Keratinocyte (primary cell): ENCODE measurements around the gene EIF3D. TPM values are rescaled to one million over a fixed set of nuclear protein-coding genes. Genes with fewer than 3 reads are reported as not detected.

Source experiments
- DNase-seq: peaks from one replicate; pipeline ENCODE4 v3.0.0-alpha.2; 2011; ENCODE audit warnings: low read depth, missing footprints, low spot score
- FAIRE-seq: peaks from 2 replicates; lab custom pipeline; 2011; peaks lifted over from hg19 to GRCh38; lab: Jason Lieb, UNC
- H2AFZ ChIP-seq: 2 replicates; pipeline ENCODE4 v1.6.0; 2012; ENCODE audit warnings: low read length, control low read depth, inconsistent platforms; ENCODE audit not compliant: control insufficient read depth
- H3K27ac ChIP-seq: 2 replicates; pipeline ENCODE4 v1.5.1; 2011; ENCODE audit warnings: low read length; ENCODE audit not compliant: control insufficient read depth, insufficient read depth
- H3K27me3 ChIP-seq: 3 replicates; pipeline ENCODE4 v1.6.0; 2011; ENCODE audit warnings: low read length; ENCODE audit not compliant: control insufficient read depth, insufficient read depth; ENCODE audit errors: extremely low read depth
- H3K36me3 ChIP-seq, 2 experiments: 2 replicates in 1 of 2; 3 replicates in 1 of 2; pipeline ENCODE4 v1.5.1; 2011; ENCODE audit warnings: low read length in 2 of 2, mild to moderate bottlenecking in 1 of 2; ENCODE audit not compliant: control insufficient read depth in 2 of 2, insufficient read depth in 2 of 2; ENCODE audit errors: extremely low read depth in 1 of 2
- H3K4me1 ChIP-seq: 3 replicates; pipeline ENCODE4 v1.5.1; 2011; ENCODE audit warnings: low read length; ENCODE audit not compliant: control insufficient read depth, insufficient read depth; ENCODE audit errors: extremely low read depth
- H3K4me2 ChIP-seq: 3 replicates; pipeline ENCODE4 v1.6.0; 2011; ENCODE audit warnings: low read depth, low read length; ENCODE audit not compliant: control insufficient read depth, insufficient read depth; ENCODE audit errors: extremely low read depth
- H3K4me3 ChIP-seq, 3 experiments: fragments of 200-600 bp in 1 of 3; sonication (generic) in 1 of 3; 2 replicates in 2 of 3; 3 replicates in 1 of 3; pipeline ENCODE4 v1.5.1; 2011 to 2016; ENCODE audit warnings: low read length in 3 of 3, mild to moderate bottlenecking in 3 of 3, control low read depth in 2 of 3, inconsistent platforms in 1 of 3, low read depth in 1 of 3, mixed read lengths in 1 of 3, mixed run types in 1 of 3, moderate library complexity in 1 of 3; ENCODE audit not compliant: control insufficient read depth in 2 of 3, insufficient read depth in 2 of 3; ENCODE audit errors: extremely low read depth in 1 of 3
- H3K79me2 ChIP-seq: 2 replicates; pipeline ENCODE4 v1.6.0; 2012; ENCODE audit warnings: low read length; ENCODE audit not compliant: control insufficient read depth, insufficient read depth
- H3K9ac ChIP-seq: 3 replicates; pipeline ENCODE4 v1.6.0; 2011; ENCODE audit warnings: low read length; ENCODE audit not compliant: control insufficient read depth, insufficient read depth; ENCODE audit errors: extremely low read depth
- H3K9me1 ChIP-seq: 3 replicates; pipeline ENCODE4 v1.6.0; 2011; ENCODE audit warnings: low read length; ENCODE audit not compliant: control insufficient read depth, insufficient read depth; ENCODE audit errors: extremely low read depth
- H3K9me3 ChIP-seq: 2 replicates; pipeline ENCODE4 v1.5.1; 2012; ENCODE audit warnings: low read depth, low read length; ENCODE audit not compliant: control insufficient read depth
- H4K20me1 ChIP-seq: 3 replicates; pipeline ENCODE4 v1.6.0; 2011; ENCODE audit warnings: low read length; ENCODE audit not compliant: control insufficient read depth, insufficient read depth; ENCODE audit errors: extremely low read depth
- CTCF ChIP-seq, 3 experiments: IDR thresholded peaks in 1 of 3; conservative IDR thresholded peaks in 1 of 3; optimal IDR thresholded peaks in 1 of 3; 2 replicates in 2 of 3; 3 replicates in 1 of 3; pipeline versions ENCODE3 to v1.5.1; 2011; ENCODE audit warnings: low read length in 3 of 3, mild to moderate bottlenecking in 3 of 3, moderate library complexity in 2 of 3, control low read depth in 1 of 3, inconsistent platforms in 1 of 3; ENCODE audit not compliant: insufficient read depth in 2 of 3; ENCODE audit errors: extremely low read depth in 1 of 3
- EZH2 ChIP-seq: IDR thresholded peaks from one replicate; pipeline ENCODE4 v1.6.1; 2012; ENCODE audit warnings: inconsistent platforms, mild to moderate bottlenecking, low read length, moderate library complexity
- dilution Hi-C: fragments of 300-500 bp; cut with MboI; formaldehyde crosslinking; loops from one replicate; pipeline ENCODE4 v1.7.0; 2020; ENCODE audit warnings: low sequenced_read_pairs; ENCODE audit not compliant: extremely low pct_ligation_motif_present
- polyA plus RNA-seq, 5 experiments: library from polyadenylated mRNA; depleted of rRNA in 3 of 5; stranded (reverse) in 3 of 5; stranded (forward) in 1 of 5; unstranded in 1 of 5; fragments of >200 nt; gene quantifications; 1 replicate in 1 of 5; 2 replicates in 3 of 5; 3 replicates in 1 of 5; pipeline versions ENCODE4 v1.2.1 to v1.2.3, GENCODE V29; 2011 to 2012; ENCODE audit warnings: missing spikeins in 2 of 5, low read depth in 1 of 5, low replicate concordance in 1 of 5

EIF3D gene
- polyA plus RNA-seq, 1 donor (not counting 4 experiments of a cell fraction or from before 2014, with no cell fraction given) = 408 TPM

- no peaks in the 10 kb centered on the region for H3K27me3 ChIP-seq
- H4K20me1 ChIP-seq = peaks cover 3% of the 10 kb centered on the region
- no peak overlapping the region for H2AFZ ChIP-seq
- no peaks in the 10 kb centered on the region for H3K9me3 ChIP-seq
- DNase-seq (no peak), FAIRE-seq (no peak)
- H3K36me3 ChIP-seq = peaks cover 68 to 71% of the 10 kb centered on the region in 2 experiments
- TF ChIP-seq CTCF (optimal IDR thresholded peaks at IDR 0.05 in 1 of 3, IDR thresholded peaks at IDR 0.05 in 1 of 3, conservative IDR thresholded peaks at IDR 0.05 in 1 of 3; ENCODE audit: extremely low read depth in 1 of 3, insufficient read depth in 2 of 3, low read length in 3 of 3) (no peak), EZH2 (no peak)
- dilution Hi-C loops = no loop called here
- H3K79me2 ChIP-seq = peaks cover 6% of the 10 kb centered on the region
- H3K4me2 ChIP-seq = no peak overlapping the region
- no peak overlapping the region for H3K9ac ChIP-seq
- H3K4me1 ChIP-seq = no peaks in the 10 kb centered on the region
- peaks cover 3% of the 10 kb centered on the region for H3K9me1 ChIP-seq
- H3K27ac ChIP-seq = no peak overlapping the region
- no peak overlapping the region for H3K4me3 ChIP-seq
These were observed 14.2 kb downstream of the EIF3D start for GRCh38 chr22:36514766-36515165.

- no peaks in the 10 kb centered on the region for H3K4me1 ChIP-seq
- no peak overlapping the region for H3K9ac ChIP-seq
- H3K9me1 ChIP-seq = peaks cover 3% of the 10 kb centered on the region
- DNase-seq (no peak), FAIRE-seq (no peak)
- dilution Hi-C loops = no loop called here
- no peaks in the 10 kb centered on the region for H3K27me3 ChIP-seq
- H3K79me2 ChIP-seq = no peaks in the 10 kb centered on the region
- no peak overlapping the region for H2AFZ ChIP-seq
- no peaks in the 10 kb centered on the region for H3K9me3 ChIP-seq
- H4K20me1 ChIP-seq = peaks cover 3% of the 10 kb centered on the region
- no peak overlapping the region for H3K27ac ChIP-seq
- H3K36me3 ChIP-seq = peaks cover 51 to 55% of the 10 kb centered on the region in 2 experiments
- TF ChIP-seq CTCF (optimal IDR thresholded peaks at IDR 0.05 in 1 of 3, IDR thresholded peaks at IDR 0.05 in 1 of 3, conservative IDR thresholded peaks at IDR 0.05 in 1 of 3; ENCODE audit: extremely low read depth in 1 of 3, insufficient read depth in 2 of 3, low read length in 3 of 3) (no peak), EZH2 (no peak)
- no peak overlapping the region for H3K4me2 ChIP-seq
- H3K4me3 ChIP-seq = no peak overlapping the region
These were observed 16.0 kb downstream of the EIF3D start for GRCh38 chr22:36512991-36513390.
